Duodenal mucosa (tissue), 2 donors: ENCODE measurements around the gene FRY.
"Not testable (repeated sequence)": the region's sequence is repeated elsewhere in the genome, so short reads cannot be mapped to it uniquely, and the experiment has no call there.

Source experiments
- H3K27ac ChIP-seq: one replicate; pipeline ENCODE4 v1.7.0; 2013; ENCODE audit warnings: low read depth, low read length
- H3K27me3 ChIP-seq, 2 donors: one replicate each; pipeline ENCODE4 v1.7.0; 2013; ENCODE audit warnings: low read length in 2 of 2, control low read depth in 1 of 2; ENCODE audit not compliant: insufficient read depth in 2 of 2, control insufficient read depth in 1 of 2
- H3K36me3 ChIP-seq, 2 donors: one replicate each; pipeline ENCODE4 v1.7.0; 2013; ENCODE audit warnings: low read length in 2 of 2, control low read depth in 1 of 2; ENCODE audit not compliant: insufficient read depth in 2 of 2, control insufficient read depth in 1 of 2
- H3K4me1 ChIP-seq, 2 donors: one replicate each; pipeline ENCODE4 v1.7.0; 2013; ENCODE audit warnings: low read length in 2 of 2, control low read depth in 1 of 2; ENCODE audit not compliant: insufficient read depth in 2 of 2, control insufficient read depth in 1 of 2
- H3K4me3 ChIP-seq, 2 donors: one replicate each; pipeline ENCODE4 v1.7.0; 2013; ENCODE audit warnings: low read length in 2 of 2, low read depth in 1 of 2
- H3K9ac ChIP-seq, 2 donors: one replicate each; pipeline ENCODE4 v1.7.0; 2013; ENCODE audit warnings: low read length in 2 of 2, low read depth in 1 of 2
- H3K9me3 ChIP-seq, 2 donors: one replicate each; pipeline ENCODE4 v1.7.0; 2013; ENCODE audit warnings: low read length in 2 of 2, control low read depth in 1 of 2; ENCODE audit not compliant: control insufficient read depth in 1 of 2

FRY gene

GRCh38 chr13:31998131-31998530, 33.4 kb upstream of the FRY start:
- H3K36me3 ChIP-seq = no peaks in the 10 kb centered on the region
- no peaks in the 10 kb centered on the region for H3K9me3 ChIP-seq
- H3K4me1 ChIP-seq = peaks cover 5 to 8% of the 10 kb centered on the region in 2 donors
- no peaks in the 10 kb centered on the region for H3K27me3 ChIP-seq
- H3K27ac ChIP-seq = no peak overlapping the region
- H3K4me3 ChIP-seq = no peak overlapping the region
- H3K9ac ChIP-seq = no peak overlapping the region

- not testable (repeated sequence) for H3K4me1 ChIP-seq, H3K9me3 ChIP-seq, H3K9ac ChIP-seq, H3K4me3 ChIP-seq, H3K27me3 ChIP-seq, H3K27ac ChIP-seq, H3K36me3 ChIP-seq
Measured at GRCh38 chr13:32000754-32001153, 30.8 kb upstream of the FRY start.

GRCh38 chr13:32001154-32001768, 30.3 kb upstream of the FRY start:
- Histone ChIP-seq H3K9ac (no peak overlapping the region), H3K27me3 (no peaks in the 10 kb centered on the region), H3K4me3 (no peak overlapping the region), H3K9me3 (no peaks in the 10 kb centered on the region), H3K27ac (no peak overlapping the region), H3K4me1 (peaks cover 5 to 8% of the 10 kb centered on the region in 2 donors), H3K36me3 (no peaks in the 10 kb centered on the region)

GRCh38 chr13:32001769-32002168, 29.8 kb upstream of the FRY start:
- Histone ChIP-seq H3K9ac (no peak overlapping the region), H3K4me1 (peaks cover 5 to 8% of the 10 kb centered on the region in 2 donors), H3K9me3 (no peaks in the 10 kb centered on the region), H3K4me3 (no peak overlapping the region), H3K27ac (no peak overlapping the region), H3K36me3 (no peaks in the 10 kb centered on the region), H3K27me3 (no peaks in the 10 kb centered on the region)

- Histone ChIP-seq H3K36me3 (no peaks in the 10 kb centered on the region), H3K9me3 (no peaks in the 10 kb centered on the region), H3K9ac (no peak overlapping the region), H3K4me1 (peaks cover 0 to 8% of the 10 kb centered on the region in 2 donors), H3K27me3 (no peaks in the 10 kb centered on the region), H3K27ac (no peak overlapping the region), H3K4me3 (no peak overlapping the region)
Measured at GRCh38 chr13:32002873-32003272, 28.7 kb upstream of the FRY start.

- no peaks in the 10 kb centered on the region for H3K9me3 ChIP-seq
- H3K27me3 ChIP-seq = no peaks in the 10 kb centered on the region
- no peak overlapping the region for H3K4me3 ChIP-seq
- H3K4me1 ChIP-seq = no peaks in the 10 kb centered on the region
- H3K9ac ChIP-seq = no peak overlapping the region
- no peaks in the 10 kb centered on the region for H3K36me3 ChIP-seq
- H3K27ac ChIP-seq = no peak overlapping the region
Measured at GRCh38 chr13:32007494-32007893, 24.1 kb upstream of the FRY start.

- Histone ChIP-seq H3K27ac (no peak overlapping the region), H3K27me3 (no peaks in the 10 kb centered on the region)
Measured at GRCh38 chr13:32008518-32009175, 22.9 kb upstream of the FRY start.

GRCh38 chr13:32009362-32009761, 22.2 kb upstream of the FRY start:
- no peaks in the 10 kb centered on the region for H3K9me3 ChIP-seq

More at GRCh38 chr13:32008518-32009175, 22.9 kb upstream of the FRY start:
- no peaks in the 10 kb centered on the region for H3K9me3 ChIP-seq
- no peaks in the 10 kb centered on the region for H3K4me1 ChIP-seq
- no peak overlapping the region for H3K9ac ChIP-seq
- no peak overlapping the region for H3K4me3 ChIP-seq
- H3K36me3 ChIP-seq = no peaks in the 10 kb centered on the region

GRCh38 chr13:32010136-32010535, 21.4 kb upstream of the FRY start:
- Histone ChIP-seq H3K4me1 (no peaks in the 10 kb centered on the region), H3K27ac (no peak overlapping the region), H3K9me3 (no peaks in the 10 kb centered on the region), H3K27me3 (no peaks in the 10 kb centered on the region), H3K4me3 (no peak overlapping the region), H3K9ac (no peak overlapping the region), H3K36me3 (no peaks in the 10 kb centered on the region)

More at GRCh38 chr13:32009362-32009761, 22.2 kb upstream of the FRY start:
- Histone ChIP-seq H3K27ac (no peak overlapping the region), H3K4me1 (no peaks in the 10 kb centered on the region), H3K27me3 (no peaks in the 10 kb centered on the region), H3K4me3 (no peak overlapping the region), H3K36me3 (no peaks in the 10 kb centered on the region), H3K9ac (no peak overlapping the region)

GRCh38 chr13:32011971-32012370, 19.6 kb upstream of the FRY start:
- Histone ChIP-seq H3K4me1 (no peaks in the 10 kb centered on the region), H3K27ac (no peak overlapping the region), H3K27me3 (no peaks in the 10 kb centered on the region), H3K4me3 (no peak overlapping the region), H3K36me3 (no peaks in the 10 kb centered on the region), H3K9me3 (no peaks in the 10 kb centered on the region), H3K9ac (no peak overlapping the region)
